GM12872 (cell line): ENCODE measurements around the gene RIMBP2.

Experiments
- TF ChIP-seq, protein P1 (sequence below): IDR thresholded peaks from 3 replicates; pipeline ENCODE4 v1.5.1; 2011; ENCODE audit warnings: low read depth, mild to moderate bottlenecking, low read length, moderate library complexity; ENCODE audit not compliant: insufficient read depth

Gene RIMBP2

GRCh38 chr12:130455161-130455560, 260.9 kb downstream of the RIMBP2 start:
- TF ChIP-seq, protein P1, sequence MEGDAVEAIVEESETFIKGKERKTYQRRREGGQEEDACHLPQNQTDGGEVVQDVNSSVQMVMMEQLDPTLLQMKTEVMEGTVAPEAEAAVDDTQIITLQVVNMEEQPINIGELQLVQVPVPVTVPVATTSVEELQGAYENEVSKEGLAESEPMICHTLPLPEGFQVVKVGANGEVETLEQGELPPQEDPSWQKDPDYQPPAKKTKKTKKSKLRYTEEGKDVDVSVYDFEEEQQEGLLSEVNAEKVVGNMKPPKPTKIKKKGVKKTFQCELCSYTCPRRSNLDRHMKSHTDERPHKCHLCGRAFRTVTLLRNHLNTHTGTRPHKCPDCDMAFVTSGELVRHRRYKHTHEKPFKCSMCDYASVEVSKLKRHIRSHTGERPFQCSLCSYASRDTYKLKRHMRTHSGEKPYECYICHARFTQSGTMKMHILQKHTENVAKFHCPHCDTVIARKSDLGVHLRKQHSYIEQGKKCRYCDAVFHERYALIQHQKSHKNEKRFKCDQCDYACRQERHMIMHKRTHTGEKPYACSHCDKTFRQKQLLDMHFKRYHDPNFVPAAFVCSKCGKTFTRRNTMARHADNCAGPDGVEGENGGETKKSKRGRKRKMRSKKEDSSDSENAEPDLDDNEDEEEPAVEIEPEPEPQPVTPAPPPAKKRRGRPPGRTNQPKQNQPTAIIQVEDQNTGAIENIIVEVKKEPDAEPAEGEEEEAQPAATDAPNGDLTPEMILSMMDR, result no peak

GRCh38 chr12:130454296-130454695, 261.8 kb downstream of the RIMBP2 start:
- TF ChIP-seq, protein P1, result no peak

DNA sequence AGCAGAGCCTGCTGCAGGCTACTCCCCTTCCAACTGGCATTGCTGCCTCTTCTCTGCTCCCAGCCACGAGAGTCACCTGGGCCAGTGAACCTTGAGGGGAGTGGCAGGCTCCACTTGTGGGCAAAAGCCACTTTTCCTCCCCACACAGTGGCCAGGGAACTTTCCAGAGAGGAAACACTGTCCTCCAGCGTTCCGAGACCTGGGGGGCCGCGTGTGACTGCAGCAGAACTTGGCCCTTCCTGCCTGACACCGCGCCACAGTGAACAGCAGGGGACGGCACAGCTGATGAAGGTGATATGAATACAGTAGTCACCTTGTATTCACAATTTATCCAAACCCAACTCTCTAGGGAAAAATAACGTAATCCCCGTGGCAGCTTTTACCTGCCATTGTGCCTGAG, 263.6 kb downstream of the RIMBP2 start:
- TF ChIP-seq, protein P1, result no peak

GRCh38 chr12:130451001-130451930, 264.8 kb downstream of the RIMBP2 start:
- TF ChIP-seq, protein P1, result no peak

- TF ChIP-seq, protein P1, result no peak
These were observed 266.8 kb downstream of the RIMBP2 start for GRCh38 chr12:130449291-130449690.

GRCh38 chr12:130448044-130448821, 267.9 kb downstream of the RIMBP2 start:
- TF ChIP-seq, protein P1, result no peak

DNA sequence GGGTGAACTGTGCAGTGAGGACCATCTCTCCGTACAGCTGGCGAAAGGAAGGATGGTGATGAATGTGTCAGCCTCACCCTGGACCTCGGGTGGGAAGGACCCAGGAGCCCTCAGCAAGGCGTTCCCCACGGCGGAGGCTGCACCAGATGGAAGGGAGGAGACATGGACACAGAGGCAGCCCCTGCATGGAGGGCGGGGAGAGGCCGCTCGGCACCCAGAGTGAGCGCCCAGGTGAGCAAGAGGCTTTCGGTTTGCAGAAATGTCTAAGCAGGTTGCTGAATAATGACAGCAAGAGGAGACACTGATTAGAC, 268.5 kb downstream of the RIMBP2 start:
- TF ChIP-seq, protein P1, result no peak
